Right renal pelvis (tissue), 4 donors: Measurements from ENCODE around the gene STK39. TPM values are rescaled to one million over a fixed set of nuclear protein-coding genes. Genes with fewer than 3 reads are reported as not detected.

Experiments used
- DNase-seq, 4 donors: peaks; one replicate each; pipeline ENCODE4 v3.0.0-alpha.2; 2013; ENCODE audit warnings: low read depth in 4 of 4, low spot score in 3 of 4, missing footprints in 1 of 4
- polyA plus RNA-seq, 4 donors: library from polyadenylated mRNA; unstranded; fragments of 120-200 nt; gene quantifications; one replicate each; pipeline ENCODE4 v1.2.1, GENCODE V29; 2013; ENCODE audit not compliant: insufficient read length in 4 of 4

The STK39 gene
- polyA plus RNA-seq, 4 donors = 31.2 to 39.8 (median 38.6) TPM

DNA sequence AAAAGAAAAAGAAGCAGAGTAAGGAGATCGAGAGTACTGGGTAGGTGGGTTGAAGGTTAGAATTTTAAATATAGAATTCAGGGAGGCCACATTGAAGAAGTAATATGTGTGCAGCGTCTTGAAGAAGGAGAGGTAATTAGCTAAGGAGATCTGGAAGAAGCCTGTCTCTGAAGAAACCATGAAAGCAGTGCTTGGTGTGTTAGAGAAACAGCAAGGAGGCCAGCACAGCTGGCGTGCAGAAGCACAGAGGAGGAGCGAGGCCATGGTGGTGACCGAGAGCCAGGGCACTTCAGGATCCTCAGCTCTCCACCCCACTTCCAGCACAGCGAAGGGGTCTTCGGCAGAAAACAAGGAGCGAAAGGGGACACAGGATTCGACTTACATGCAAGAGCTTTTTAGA lies 305.8 kb downstream of the STK39 start:
- DNase-seq = no peak

DNA sequence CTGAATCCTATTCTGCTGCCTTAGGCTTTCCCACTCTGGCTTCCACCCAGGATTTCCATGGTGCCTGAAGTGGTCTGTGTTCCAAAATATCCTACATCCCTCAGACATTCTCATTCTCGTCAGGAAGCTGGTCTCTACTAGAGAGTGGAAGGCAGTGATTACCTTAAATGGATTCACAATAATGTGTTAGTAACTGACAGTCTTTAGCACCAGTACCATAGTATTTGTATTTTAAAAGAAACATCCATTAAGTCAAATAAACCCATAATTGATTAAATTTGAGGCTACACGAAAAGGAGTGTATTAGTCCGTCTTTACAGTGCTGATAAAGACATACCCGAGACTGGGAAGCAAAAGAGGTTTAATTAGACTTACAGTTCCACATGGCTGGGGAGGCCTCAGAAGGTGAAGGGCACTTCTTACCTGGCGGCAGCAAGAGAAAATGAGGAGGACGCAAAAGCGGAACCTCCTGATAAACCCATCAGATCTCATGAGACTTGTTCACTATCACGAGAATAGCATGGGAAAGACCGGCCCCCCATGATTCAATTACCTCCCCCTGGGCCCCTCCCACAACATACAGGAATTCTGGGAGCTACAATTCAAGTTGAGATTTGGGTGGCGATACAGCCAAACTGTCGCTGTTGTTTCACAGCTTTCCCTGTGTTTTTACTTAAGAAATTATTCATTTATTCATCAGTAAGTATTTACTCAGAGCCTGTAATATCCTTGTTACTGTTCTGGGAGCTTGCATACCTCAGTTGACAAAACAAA lies 306.5 kb downstream of the STK39 start:
- no peak for DNase-seq

DNA sequence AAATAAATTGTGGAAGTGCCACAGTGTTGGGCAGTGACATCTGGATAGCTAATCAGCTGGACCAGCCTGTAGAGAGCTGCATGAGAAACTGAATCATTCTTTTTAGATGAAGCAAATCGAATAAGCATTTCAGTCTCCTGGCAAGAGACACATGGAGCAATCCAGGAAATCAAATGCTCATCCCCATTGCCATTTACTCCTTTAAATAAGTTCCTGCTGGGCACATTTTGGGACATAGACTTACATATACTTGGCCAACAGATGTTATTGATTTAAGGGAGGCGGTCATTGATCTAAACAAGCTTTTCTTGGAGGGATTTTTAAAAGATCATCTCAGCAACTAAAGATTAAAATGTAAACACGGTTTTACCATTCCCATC lies 307.1 kb downstream of the STK39 start:
- no peak for DNase-seq

DNA sequence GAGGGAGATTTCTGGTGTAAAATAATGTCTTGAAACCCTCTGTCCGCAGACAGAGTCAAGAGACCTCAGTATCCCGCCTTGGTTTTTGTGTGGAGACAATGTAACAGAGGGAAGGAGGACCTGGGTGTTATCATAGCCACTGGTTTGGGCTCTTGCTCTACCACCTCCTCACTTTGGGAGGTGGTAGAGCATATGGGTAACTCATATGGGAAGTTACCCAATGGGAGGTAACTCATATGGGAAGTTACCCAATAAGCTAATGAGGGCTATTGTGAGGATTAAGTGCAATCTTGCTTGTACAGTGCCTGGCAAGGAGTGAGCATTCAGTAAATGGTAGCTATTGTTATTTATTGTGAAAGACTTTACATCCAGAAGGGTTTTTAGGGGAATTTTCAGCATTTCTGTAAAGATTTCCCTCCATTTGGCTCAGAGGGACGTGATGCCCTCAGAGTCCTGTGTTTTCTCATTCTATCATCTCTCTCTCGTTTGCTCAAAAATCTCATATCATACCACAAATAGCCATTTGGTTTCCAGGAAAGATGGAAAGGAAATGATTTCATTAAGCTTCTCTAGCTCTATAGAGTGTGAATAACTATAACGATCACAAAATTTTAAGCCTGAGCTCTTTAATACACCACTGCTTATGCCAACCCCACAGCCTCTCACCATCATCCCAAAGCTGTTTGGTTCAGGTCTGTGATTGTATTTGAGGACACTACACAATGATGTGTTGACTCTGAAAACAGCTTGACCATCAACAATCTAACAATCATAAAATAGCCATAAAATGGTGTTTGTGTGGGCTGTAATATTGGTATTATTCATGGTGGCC lies 307.7 kb downstream of the STK39 start:
- no peak for DNase-seq

DNA sequence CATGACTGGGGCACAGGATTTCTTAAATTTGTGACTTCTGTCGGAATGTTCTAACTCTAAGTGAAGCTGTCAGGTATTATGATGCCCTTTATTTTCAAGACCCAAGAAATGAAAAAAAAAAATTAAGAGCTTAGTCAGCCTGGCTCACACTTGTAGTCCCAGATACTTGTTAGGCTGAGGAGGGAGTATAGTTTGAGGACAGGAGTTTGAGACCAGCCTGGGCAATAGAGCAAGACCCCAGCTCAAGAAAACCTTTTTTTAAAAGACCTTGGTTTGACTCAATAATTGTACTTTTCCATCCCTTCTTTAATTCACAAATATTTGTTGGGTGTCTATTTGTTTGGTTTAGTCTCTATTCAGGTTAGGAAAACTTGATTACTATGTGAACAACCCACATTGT lies 310.0 kb downstream of the STK39 start:
- no peak for DNase-seq

DNA sequence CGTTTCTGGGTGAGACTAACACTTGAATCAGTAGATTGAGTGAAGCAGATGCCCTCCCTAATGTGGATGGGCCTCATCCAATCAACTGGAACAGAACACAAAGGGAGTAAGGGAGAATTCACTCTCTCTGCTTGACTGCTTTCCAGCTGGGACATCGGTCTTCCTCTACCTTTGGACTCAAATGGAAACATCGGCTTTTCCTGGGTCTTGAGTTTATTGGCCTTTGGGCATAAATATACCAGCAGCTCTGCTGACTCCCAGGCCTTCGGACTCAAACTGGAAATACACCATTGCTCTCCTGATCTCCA lies 311.6 kb downstream of the STK39 start:
- DNase-seq = no peak

DNA sequence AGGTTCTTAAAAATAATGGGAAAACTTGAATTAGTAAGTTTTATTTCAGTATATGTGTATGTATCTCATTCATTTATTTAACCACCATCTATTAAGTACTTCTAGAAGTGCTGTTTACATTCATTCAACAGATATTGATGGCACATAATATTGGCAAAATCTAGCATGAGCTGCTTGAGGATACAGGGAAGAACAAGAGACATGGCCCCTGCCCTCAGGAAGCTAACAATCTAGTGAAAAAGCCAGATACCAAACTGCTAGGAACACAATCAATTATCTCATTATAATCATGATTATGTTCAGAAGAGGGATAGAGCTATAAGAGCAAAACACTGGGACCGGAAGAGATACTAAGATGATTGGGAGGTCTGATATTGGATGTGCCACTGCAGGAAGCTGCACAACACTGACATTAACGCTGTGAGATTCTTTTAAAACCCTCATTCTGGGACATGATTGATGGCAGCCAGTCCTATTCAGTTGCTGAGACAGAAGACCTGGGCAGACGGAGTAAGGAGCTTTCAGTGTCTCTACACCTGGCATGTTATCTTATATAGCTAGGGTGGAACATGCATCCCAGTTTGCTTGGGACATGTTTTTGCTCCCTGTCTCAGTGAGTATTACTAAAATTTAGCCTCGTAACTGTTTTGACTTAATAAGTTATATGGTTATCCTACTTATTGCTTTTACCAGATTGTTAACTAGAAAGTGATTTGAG lies 314.1 kb downstream of the STK39 start:
- DNase-seq = no peak

DNA sequence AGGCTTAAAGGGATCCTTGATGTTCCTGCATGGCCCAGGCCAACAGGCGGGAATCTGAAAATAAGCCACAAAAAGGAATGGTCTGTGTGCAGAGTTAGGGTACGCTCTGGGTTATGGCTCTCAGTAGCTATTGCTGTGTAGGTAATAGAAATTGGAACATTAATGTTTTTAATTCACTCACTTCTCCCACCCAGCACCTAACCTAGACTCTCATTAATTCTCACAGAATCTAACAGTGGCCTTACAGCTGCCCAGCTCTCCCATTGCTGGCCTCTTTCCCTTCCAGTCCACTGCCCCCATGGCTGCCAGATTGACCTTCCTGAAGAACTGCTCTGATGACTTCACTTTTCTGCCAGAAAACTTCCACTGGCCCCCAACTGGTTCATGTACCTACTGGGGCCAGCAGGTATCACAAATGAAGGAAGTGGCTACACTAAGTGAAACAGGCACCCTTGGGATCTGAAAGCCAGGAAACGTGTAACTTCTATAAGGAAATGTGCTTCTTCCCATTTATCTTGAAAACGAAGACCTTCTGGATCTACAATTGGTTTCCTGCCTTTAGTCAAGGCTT lies 315.2 kb downstream of the STK39 start:
- DNase-seq = no peak

DNA sequence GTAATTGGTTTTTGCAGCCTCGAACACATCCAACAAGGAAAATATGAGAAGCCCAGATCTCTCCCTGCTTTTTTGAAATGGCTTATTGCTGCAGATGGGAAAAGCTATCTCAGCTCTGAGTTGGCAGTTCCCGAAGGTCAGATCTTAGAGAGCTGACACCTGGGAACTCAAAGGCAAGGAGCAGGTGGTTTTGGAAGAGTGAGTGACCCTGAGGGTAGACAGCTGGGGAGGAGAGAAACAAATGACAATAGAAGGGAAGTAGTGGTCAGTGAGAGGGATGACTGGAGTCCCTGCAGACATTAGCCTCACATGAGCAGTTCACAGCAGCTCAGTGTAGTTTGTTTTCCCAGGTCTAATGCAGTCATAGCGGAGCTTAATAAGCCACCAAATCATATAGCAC lies 317.9 kb downstream of the STK39 start:
- no peak for DNase-seq

DNA sequence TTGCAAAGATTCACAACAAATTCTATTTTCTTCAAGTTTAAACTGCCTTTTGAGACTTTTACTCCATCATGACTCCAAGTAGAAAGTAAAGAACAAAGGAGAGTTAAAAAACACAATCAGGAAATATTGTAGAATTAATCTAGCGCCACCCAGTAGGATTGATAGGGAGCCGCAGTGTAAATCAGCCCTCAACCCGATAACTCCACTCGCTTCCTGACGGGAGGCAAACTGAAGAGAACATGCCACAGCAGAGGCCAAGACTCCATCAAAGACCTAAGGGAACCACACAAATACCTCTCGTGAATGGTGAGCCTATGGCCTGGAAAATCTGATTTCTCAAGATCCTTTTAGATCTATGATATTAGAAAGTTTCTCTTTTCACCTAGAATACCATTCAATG lies 319.0 kb downstream of the STK39 start:
- DNase-seq = no peak

DNA sequence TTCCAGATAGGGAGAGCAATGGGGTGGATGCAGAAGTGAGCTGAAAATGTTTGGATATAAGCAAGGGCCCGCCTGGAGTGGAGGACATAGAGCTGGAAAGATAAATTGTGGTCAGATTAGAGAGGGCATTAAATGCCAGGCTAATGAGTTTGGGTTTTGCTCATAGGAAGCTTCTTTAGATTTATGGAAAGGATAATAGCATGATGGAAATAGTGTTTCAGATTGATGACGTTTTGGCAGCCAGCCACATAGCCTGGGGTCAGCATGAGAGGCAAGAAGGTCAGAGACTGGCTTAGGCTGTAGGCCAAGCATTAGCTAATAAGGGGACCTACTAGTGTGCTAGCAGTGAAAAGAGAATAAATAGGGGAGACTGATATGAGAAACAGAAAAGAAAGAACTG lies 321.6 kb downstream of the STK39 start:
- DNase-seq = no peak

DNA sequence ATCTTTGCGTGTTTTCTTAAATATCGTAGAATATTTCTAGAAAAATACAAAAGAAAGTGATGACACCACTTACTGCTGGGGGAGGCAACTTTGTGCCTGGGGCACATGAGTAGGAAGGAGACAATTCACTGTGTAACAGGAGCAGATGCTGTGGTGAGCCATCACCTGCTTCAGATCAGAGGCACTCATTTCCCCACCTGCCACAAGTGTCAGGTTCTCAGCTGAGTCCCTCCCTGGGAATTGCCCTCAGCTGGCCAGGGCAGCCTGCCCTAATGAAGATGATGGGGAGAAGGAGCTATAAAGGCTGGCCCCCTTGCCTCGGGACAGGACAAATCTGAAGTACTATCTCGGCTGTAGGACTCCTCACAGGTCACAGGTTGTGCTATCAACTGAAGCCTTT lies 322.8 kb downstream of the STK39 start:
- DNase-seq = no peak

DNA sequence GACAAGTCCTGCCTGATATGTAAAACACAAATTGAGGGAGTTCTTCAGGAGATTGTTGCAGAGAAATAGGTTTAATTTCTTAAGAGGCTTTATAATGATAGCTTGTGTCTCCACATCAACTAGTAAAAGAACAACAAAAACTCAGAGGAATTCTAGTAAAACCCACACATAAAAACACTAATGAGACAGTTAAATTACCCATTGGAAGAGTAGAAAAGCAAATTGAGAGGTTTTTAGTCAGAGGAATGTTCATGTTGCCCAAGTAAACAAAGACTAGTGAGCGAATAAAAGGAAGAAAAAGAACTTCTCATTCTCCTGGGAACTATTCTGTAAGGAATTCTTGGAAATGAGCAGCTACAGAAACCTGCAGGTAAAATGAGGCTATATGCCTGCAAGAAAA lies 330.6 kb downstream of the STK39 start:
- no peak for DNase-seq

DNA sequence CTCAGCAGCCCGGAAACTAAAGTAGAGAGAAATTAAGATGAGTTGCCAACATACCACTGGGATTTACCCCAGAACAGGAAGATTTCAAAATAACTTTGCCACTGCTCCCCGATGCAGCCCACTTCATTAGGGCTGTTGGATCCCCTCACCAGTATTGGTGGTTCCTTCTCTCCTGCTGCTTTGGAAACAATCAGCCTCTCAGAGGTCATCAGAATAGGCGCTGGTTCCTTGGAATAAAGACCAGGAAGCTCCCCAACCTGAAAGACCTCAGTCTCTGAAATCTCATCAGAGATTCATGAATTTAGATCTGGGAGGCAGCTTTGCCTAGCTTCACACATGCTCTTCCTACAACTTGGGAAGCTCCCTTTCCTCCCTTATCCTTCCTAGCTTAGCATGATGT lies 332.4 kb downstream of the STK39 start:
- DNase-seq = no peak

DNA sequence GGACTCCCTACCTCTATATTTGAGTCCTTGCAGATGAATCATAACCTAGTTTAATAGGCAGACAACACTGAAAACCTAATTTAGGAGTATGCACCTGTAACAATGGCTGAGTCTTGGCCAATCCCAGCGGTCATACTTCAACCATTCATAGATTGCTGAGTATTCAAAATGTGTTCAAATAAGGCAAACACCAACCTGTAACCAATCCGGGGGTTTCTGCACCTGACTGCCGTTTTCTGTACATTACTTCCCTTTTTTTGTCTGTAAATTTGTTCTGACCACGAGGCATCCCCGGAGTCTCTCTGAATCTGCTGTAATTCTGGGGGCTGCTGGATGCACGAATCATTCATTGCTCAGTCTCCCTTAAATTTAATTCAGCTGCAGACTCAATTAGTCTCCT lies 338.6 kb downstream of the STK39 start:
- no peak for DNase-seq

DNA sequence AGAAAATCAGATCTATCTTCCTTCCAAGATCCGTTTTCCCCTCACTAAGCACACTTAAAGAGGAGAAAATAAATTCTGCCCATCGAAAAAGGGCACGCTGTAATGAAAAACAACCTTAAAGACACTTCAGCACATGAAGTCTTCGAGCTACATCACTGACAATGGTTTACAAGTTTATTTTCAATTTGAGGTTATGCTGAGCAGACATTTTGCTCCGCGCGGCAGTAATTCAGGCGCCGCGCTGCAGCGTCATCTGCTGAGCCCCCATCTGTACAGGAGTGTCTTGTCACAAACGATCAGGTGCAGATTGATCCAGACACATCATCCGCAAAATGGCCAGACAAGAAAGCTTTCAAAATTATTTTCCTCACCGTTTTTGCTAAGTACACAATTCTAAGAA lies 341.7 kb downstream of the STK39 start:
- DNase-seq = no peak

Other genes starting within 250 kb of the STK39 start
- gene CERS6, start 208.7 kb upstream of the STK39 start, polyA plus RNA-seq = 10 to 100 TPM; 47.1 to 61.1 (median 57.5) TPM